BLaER1 (cell line): ENCODE measurements around the gene DDX51.

Experiments used
- H3K27ac ChIP-seq: shearing (Covaris generic); formaldehyde crosslinking; 2 replicates; pipeline ENCODE4 v1.8.1; 2022
- H3K27me3 ChIP-seq: shearing (Covaris generic); formaldehyde crosslinking; 2 replicates; pipeline ENCODE4 v1.8.1; 2022
- H3K36me3 ChIP-seq: shearing (Covaris generic); formaldehyde crosslinking; 2 replicates; pipeline ENCODE4 v1.8.1; 2022
- H3K4me1 ChIP-seq: shearing (Covaris generic); formaldehyde crosslinking; 2 replicates; pipeline ENCODE4 v1.8.1; 2022
- H3K4me2 ChIP-seq: shearing (Covaris generic); formaldehyde crosslinking; 2 replicates; pipeline ENCODE4 v1.8.1; 2022
- H3K4me3 ChIP-seq: shearing (Covaris generic); formaldehyde crosslinking; 2 replicates; pipeline ENCODE4 v1.8.1; 2022
- H3K9ac ChIP-seq: shearing (Covaris generic); formaldehyde crosslinking; 2 replicates; pipeline ENCODE4 v1.8.1; 2022
- H3K9me3 ChIP-seq: shearing (Covaris generic); formaldehyde crosslinking; 2 replicates; pipeline ENCODE4 v1.8.1; 2022
- H4K20me1 ChIP-seq: shearing (Covaris generic); formaldehyde crosslinking; 2 replicates; pipeline ENCODE4 v1.8.1; 2022
- Cebpa-rat ChIP-seq: shearing (Covaris generic); IDR thresholded peaks from 2 replicates; pipeline ENCODE4 v1.8.1; 2022

The DDX51 gene, protein sequence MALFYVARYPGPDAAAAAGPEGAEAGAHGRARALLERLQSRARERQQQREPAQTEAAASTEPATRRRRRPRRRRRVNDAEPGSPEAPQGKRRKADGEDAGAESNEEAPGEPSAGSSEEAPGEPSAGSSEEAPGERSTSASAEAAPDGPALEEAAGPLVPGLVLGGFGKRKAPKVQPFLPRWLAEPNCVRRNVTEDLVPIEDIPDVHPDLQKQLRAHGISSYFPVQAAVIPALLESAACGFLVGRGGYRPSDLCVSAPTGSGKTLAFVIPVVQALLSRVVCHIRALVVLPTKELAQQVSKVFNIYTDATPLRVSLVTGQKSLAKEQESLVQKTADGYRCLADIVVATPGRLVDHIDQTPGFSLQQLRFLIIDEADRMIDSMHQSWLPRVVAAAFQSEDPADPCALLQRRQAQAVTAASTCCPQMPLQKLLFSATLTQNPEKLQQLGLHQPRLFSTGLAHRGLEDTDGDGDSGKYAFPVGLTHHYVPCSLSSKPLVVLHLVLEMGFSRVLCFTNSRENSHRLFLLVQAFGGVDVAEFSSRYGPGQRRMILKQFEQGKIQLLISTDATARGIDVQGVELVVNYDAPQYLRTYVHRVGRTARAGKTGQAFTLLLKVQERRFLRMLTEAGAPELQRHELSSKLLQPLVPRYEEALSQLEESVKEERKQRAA

GRCh38 chr12:132144115-132144809, at the start of gene DDX51, which contains the start of gene NOC4L:
Gene DDX51 (minus strand): TSS chr12:132144319. CDS start chr12:132144296, 23 bp downstream.
Gene NOC4L (plus strand): TSS chr12:132144457. CDS start chr12:132144489, 32 bp downstream.
- H3K4me2 ChIP-seq: peak within 1 kb of the TSS; percentile 100
- H3K4me3 ChIP-seq: peak within 1 kb of the TSS; percentile 97
- peaks cover 69% of the 10 kb centered on the region for H3K36me3 ChIP-seq
- H3K27ac ChIP-seq: peak within 1 kb of the TSS; percentile 87
- H3K27me3 ChIP-seq: no peaks in the 10 kb centered on the region
- H3K4me1 ChIP-seq: peaks cover 23% of the 10 kb centered on the region
- no peaks in the 10 kb centered on the region for H3K9me3 ChIP-seq
- H4K20me1 ChIP-seq: peaks cover 84% of the 10 kb centered on the region
- H3K9ac ChIP-seq: peak within 1 kb of the TSS; percentile 94
- no peak for TF ChIP-seq Cebpa-rat

GRCh38 chr12:132191715-132192553, 47.8 kb upstream of the DDX51 start:
- Histone ChIP-seq H3K27ac (no peak overlapping the region), H3K9me3 (peaks cover 13% of the 10 kb centered on the region), H3K4me3 (no peak overlapping the region), H4K20me1 (peaks cover 5% of the 10 kb centered on the region; the same call in 1 of the 2 replicates), H3K9ac (0 out of 2 replicates have a peak overlapping the region, but pooled peaks have one; percentile 8), H3K4me2 (peak overlapping the region; percentile 99), H3K4me1 (peaks cover 78% of the 10 kb centered on the region), H3K27me3 (no peaks in the 10 kb centered on the region), H3K36me3 (0 out of 2 replicates have a peak, but pooled peaks cover 7% of the 10 kb centered on the region)
- TF ChIP-seq Cebpa-rat: no peak

- no peaks in the 10 kb centered on the region for H3K27me3 ChIP-seq
Observed at GRCh38 chr12:132190834-132191500, 46.8 kb upstream of the DDX51 start.

DNA sequence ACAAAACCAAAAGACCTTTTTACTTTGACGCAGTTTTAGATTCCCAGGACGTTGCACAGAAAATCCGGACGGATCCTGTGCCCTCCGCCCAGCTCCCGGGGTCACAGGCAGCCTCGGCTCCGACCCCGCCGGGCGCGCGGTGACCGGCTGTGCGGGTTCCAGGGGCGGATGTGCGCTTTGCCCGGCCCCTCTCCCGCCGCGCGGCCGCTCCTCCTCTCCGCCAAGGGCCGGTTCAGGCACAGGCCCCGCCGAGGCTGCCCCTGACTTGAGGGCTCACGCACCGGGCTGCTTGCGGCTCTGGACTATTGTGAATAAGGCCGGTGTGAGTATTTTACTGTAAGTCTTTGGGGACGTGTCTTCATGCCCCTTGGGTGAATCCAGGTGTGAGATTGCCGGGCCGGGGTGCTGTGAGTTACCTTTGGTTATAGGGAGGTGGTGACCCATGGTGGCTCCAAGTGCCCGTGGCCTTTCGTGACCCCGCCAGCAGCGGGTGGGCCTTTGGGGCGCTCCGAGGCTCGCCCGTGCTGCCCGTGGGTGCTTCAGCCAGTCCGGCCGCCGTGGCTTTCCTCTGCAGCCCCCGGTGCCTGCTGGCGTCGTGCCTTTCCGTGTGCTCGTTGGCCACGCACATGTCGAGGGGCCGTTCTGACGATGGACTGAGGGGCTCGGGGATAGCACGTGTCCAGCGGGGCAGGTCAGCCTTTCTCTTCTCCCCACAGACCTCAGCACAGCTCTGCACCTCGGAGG, 46.1 kb upstream of the DDX51 start:
- Histone ChIP-seq H3K4me3 (peak overlapping the region; percentile 71), H3K9ac (peak overlapping the region; percentile 83), H3K27me3 (no peaks in the 10 kb centered on the region), H3K9me3 (peaks cover 13% of the 10 kb centered on the region), H4K20me1 (peaks cover 5% of the 10 kb centered on the region; the same call in 1 of the 2 replicates), H3K4me2 (peak overlapping the region; percentile 99), H3K36me3 (0 out of 2 replicates have a peak, but pooled peaks cover 7% of the 10 kb centered on the region), H3K4me1 (peaks cover 78% of the 10 kb centered on the region), H3K27ac (peak overlapping the region; percentile 84)
- TF ChIP-seq Cebpa-rat: no peak

More at GRCh38 chr12:132190834-132191500, 46.8 kb upstream of the DDX51 start:
- H4K20me1 ChIP-seq: peaks cover 5% of the 10 kb centered on the region; the same call in 1 of the 2 replicates
- H3K36me3 ChIP-seq: 0 out of 2 replicates have a peak, but pooled peaks cover 7% of the 10 kb centered on the region
- peak overlapping the region; percentile 84; the same call in 1 of the 2 replicates for H3K27ac ChIP-seq
- H3K9ac ChIP-seq: peak overlapping the region; percentile 83
- H3K4me3 ChIP-seq: peak overlapping the region; percentile 71
- H3K4me1 ChIP-seq: peaks cover 78% of the 10 kb centered on the region
- H3K4me2 ChIP-seq: peak overlapping the region; percentile 99
- TF ChIP-seq Cebpa-rat: no peak
- H3K9me3 ChIP-seq: peaks cover 13% of the 10 kb centered on the region

DNA sequence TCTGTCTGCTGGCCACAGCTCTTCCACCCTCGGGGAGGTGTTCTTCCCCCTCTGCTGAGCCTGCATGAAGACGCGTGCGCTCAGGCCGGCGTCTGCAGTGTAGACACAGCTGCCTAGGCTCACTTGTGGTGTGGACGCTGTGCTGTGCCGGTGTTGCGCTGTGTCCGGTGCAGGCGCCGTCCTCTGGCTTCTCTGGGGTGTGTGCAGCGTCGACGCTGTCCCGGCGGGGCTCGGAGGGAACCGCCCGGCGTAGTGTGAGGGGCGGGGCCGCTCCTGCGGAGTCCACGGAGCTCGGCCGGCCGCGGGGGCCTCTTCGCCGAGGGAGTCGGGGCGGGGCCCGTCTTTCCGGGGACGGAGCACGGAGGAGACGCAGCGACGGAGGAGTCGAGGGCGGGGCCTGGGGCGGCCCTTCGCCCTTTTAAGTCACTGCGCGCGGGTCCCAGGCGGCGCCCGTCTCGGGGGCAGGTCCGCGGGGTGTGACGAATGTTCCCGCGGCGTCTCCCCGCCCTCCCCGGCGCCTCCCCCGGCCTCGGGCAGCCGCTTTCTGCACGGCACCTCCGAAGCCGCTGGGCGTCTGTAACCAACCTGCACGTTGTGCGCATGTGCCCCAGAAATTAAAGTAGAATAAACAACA, 45.4 kb upstream of the DDX51 start:
- H3K27me3 ChIP-seq: no peaks in the 10 kb centered on the region
- H3K36me3 ChIP-seq: 0 out of 2 replicates have a peak, but pooled peaks cover 7% of the 10 kb centered on the region
- H3K4me3 ChIP-seq: peak overlapping the region; percentile 71
- H3K27ac ChIP-seq: peak overlapping the region; percentile 84
- H3K9ac ChIP-seq: peak overlapping the region; percentile 83
- H4K20me1 ChIP-seq: peaks cover 5% of the 10 kb centered on the region; the same call in 1 of the 2 replicates
- H3K4me2 ChIP-seq: peak overlapping the region; percentile 99
- peaks cover 78% of the 10 kb centered on the region for H3K4me1 ChIP-seq
- TF ChIP-seq Cebpa-rat: no peak
- H3K9me3 ChIP-seq: peaks cover 13% of the 10 kb centered on the region

- Histone ChIP-seq H3K27ac (peak overlapping the region; percentile 84), H4K20me1 (peaks cover 5% of the 10 kb centered on the region; the same call in 1 of the 2 replicates), H3K4me2 (peak overlapping the region; percentile 99), H3K36me3 (0 out of 2 replicates have a peak, but pooled peaks cover 2% of the 10 kb centered on the region), H3K27me3 (no peaks in the 10 kb centered on the region), H3K4me1 (peaks cover 78% of the 10 kb centered on the region), H3K4me3 (peak overlapping the region; percentile 71), H3K9me3 (peaks cover 7% of the 10 kb centered on the region), H3K9ac (peak overlapping the region; percentile 83)
- TF ChIP-seq Cebpa-rat: no peak
Observed at GRCh38 chr12:132188916-132189325, 44.8 kb upstream of the DDX51 start.

GRCh38 chr12:132188451-132188901, 44.4 kb upstream of the DDX51 start:
- peak overlapping the region; percentile 29; the same call in 1 of the 2 replicates for H3K27ac ChIP-seq
- H3K36me3 ChIP-seq: no peaks in the 10 kb centered on the region
- peak overlapping the region; percentile 83 for H3K9ac ChIP-seq
- no peaks in the 10 kb centered on the region for H3K27me3 ChIP-seq
- H3K9me3 ChIP-seq: peaks cover 3% of the 10 kb centered on the region; the same call in 1 of the 2 replicates
- no peak for TF ChIP-seq Cebpa-rat
- peaks cover 82% of the 10 kb centered on the region for H3K4me1 ChIP-seq
- H3K4me3 ChIP-seq: peak overlapping the region; percentile 71
- H4K20me1 ChIP-seq: peaks cover 5% of the 10 kb centered on the region; the same call in 1 of the 2 replicates
- peak overlapping the region; percentile 99 for H3K4me2 ChIP-seq
